Activated CD4-positive, alpha-beta T cell treated with anti-CD3 and anti-CD28 coated beads, Interleukin-10, Interleukin-2, amounts not matched to agents 100 ng/mL and 50 ng/mL, durations not matched to agents 16 hours and 8 hours (primary cell): ENCODE measurements around the gene ABCG4.
"Not testable (repeated sequence)": the region's sequence is repeated elsewhere in the genome, so short reads cannot be mapped to it uniquely, and the experiment has no call there.

Source experiments
- DNase-seq: peaks from one replicate; pipeline ENCODE4 v3.0.0-alpha.2; 2020

ABCG4 gene

DNA sequence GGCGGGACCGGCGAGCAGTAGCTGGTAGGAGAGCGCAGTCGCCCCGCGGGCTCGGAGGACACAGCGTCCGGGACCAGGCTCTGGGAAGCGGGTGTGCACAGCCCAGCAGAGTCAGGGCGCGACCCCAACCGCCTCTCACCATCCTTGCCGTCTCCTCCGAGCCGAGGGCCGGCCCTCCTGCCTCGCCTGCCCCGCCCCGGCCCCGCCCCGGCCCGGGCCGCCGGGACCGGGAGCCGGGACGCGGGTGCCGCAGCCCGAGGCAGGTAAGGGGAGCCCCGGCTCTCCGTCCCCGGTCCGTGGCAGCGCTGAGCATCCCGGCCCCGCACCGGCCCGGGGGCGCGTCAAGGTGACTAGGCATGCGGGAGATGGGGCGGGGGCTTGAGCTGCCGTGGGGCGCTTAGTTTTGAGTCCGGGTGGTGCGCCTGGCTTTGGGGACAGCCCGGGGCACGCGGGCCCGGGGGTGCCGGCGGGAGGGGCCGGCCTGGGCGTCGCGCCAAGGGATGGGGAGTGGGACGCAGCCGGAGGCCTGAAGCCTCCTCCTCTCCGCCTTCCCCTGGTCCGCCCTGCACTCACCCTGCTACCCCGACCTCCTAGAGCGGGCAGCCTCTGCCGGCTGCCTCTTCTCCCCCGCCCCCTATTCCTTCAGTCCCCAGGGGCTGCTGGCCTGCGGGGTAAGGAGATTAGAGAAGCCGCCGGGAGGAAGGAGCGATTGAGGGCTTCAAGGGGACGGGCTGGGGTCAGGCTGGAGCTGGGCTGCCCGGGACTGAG is at the start of gene ABCG4:
Gene ABCG4, plus strand, starts transcription at position 35 of the 768 bp plus-strand sequence. CDS start 914 bp downstream, outside the sequence.
- DNase-seq: no peak

DNA sequence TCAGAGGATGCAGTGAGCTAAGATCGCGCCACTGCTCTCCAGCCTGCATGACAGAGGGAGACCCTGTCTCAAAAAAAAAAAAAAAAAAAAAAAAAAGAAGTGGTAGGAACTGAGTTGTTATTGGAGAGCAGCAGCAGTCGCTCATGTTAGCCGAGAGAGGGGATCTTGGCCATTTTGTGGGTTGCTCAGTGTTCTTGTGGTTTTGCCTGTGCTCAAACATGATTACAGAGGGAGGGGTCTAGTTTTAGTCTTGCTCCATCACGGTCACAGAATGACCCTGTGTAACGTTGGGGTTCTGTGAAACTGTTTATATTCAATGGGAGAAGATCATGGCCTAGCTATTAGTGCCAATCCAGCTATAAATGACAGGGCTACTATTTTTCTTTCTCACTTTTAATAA is 49.1 kb upstream of the ABCG4 start:
- DNase-seq: no peak

DNA sequence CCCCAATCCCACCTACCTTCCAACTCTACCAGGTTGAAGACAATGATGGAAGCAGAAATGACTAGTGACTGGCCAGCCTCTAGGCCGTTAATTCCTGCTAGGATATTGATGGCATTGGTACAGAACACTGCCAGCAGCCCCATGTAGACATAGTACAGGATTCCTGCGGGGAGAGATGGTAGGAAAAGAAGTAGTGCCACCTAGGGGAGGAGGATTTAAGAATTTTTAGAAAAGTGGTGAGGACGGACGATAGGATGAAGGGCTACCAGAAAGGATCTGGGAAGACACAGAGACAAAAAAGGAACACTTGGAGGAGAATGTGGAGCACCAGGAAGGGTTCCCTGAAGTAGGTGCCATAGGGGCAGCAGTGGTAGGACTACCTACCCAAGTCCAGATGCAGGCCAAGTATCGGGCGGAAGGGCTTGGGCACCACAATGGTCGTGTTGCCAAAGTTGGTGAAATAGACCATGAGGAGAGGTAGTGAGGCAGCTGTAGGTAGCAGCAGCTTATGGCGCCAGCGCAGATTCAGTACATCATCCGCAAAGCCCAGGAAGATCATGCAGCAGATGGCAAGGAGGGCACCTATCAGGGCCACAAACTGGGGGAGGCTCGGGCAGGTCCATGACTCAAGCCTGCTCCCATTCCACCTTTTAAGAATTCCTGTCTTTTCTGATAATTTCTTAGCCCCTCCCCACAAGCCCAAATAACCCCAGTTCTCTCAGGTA is 48.4 kb upstream of the ABCG4 start:
- DNase-seq: peak; percentile 30

DNA sequence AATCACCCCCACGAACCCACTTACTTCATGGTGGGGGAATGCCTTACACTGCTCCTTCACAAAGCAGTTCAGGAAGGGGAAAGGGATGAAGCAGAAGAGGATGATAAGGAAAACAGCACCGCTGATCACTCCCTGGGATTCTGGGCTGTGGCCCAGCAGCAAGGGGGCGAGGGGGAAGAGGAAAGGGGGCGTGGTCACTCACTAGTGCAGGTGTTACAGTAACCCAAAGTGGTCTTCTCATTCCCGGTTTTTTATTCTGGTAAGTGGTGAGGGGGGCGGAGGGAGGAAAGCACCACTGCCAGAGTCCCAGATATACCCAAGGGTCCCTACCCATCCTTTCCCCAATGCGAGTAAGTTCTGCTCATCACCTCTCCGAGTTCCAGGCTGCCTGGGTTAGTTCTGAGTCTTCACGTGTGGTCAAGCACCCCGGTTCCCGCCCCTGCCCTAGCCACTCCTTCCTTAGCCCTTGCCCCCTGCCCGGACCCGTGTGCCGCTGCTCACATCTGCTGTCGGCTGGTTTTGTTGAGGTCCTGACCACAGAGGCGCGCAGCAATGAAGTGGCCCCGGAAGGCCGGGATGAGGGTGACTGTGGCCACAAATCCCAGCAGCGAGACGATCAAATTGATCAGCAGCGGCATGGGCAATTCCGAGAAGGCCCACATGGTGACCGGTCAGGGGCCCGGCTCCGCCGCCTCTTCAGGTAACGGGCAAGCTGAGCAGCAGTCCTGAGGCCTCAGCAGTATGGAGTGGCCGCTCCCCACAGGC is 47.7 kb upstream of the ABCG4 start:
- peak; percentile 65 for DNase-seq

DNA sequence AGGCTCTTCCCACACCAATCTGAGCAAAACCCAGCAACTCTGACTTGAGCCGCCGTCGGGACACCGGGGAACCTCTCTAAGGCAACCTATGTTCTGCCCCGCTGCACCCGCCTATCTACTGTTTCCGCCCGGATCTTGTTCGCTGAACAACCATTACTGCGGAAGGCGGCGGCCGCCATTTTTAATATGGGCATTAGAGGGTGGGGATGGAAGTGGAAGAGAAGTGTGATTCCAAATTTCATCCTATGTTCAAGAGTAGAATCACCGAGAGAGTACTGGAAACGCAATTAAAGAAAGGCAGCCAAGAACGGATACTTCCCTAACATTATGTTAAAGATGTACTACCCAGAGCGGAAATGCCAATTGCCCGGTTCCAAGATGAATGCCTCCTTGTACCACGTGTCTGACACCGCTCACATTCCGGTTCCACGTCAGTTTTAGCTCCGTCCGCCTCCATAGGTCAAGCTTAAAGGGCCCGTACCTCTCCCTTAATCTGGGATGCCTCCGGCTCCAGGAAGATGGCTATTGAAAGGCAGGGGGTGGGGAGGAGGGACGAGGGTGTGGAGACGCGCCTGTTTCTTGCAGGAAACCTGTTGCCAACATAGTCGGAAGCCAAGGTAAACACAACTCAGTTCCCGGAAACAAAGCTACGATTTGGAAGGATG is 47.0 kb upstream of the ABCG4 start, which contains the start of gene DPAGT1:
Gene DPAGT1, minus strand, starts transcription at position 95 of the 665 bp plus-strand sequence. CDS start 198 bp downstream, outside the sequence.
- peak; percentile 94 for DNase-seq

DNA sequence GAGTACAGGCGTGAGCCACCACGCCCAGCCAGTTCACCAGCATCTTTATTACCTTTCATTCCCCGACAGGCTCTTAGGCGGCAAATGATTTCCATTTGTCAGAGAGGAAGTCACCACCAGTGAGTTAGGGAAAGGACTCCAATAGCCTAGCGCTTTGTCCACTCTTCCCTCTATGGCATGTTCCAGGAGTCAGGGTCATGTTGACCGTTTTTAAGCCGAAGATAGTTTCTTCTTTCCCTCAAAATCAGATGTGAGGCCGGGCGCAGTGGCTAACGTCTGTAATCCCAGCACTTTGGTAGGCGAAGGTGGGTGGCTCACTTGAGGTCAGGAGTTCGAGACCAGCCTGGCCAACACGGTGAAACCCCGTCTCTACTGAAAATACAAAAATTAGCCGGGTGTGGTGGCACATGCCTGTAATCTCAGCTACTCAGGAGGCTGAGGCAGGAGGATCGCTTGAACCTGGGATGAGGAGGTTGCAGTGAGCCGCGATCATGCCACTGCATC is 45.6 kb upstream of the ABCG4 start:
- DNase-seq: not testable (repeated sequence)

DNA sequence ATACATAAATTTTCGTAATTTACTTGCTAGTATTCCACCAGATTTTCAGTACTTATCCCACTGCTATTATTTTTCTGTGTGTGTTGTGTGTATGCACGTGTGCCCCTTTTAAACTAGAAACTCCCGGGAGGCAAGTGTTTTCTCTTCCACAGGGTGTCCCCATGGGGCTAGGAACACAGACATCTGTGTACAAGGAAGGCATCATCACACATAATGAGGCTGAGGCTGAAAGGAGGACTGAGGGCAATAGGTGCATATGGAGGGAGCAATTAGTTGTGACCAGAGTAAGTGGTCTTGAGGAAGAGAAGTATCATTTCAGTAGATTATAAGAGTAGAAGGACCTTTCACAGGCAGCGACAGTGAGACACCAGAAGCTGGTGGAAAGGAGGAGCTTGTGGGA is 45.1 kb upstream of the ABCG4 start:
- DNase-seq: no peak

DNA sequence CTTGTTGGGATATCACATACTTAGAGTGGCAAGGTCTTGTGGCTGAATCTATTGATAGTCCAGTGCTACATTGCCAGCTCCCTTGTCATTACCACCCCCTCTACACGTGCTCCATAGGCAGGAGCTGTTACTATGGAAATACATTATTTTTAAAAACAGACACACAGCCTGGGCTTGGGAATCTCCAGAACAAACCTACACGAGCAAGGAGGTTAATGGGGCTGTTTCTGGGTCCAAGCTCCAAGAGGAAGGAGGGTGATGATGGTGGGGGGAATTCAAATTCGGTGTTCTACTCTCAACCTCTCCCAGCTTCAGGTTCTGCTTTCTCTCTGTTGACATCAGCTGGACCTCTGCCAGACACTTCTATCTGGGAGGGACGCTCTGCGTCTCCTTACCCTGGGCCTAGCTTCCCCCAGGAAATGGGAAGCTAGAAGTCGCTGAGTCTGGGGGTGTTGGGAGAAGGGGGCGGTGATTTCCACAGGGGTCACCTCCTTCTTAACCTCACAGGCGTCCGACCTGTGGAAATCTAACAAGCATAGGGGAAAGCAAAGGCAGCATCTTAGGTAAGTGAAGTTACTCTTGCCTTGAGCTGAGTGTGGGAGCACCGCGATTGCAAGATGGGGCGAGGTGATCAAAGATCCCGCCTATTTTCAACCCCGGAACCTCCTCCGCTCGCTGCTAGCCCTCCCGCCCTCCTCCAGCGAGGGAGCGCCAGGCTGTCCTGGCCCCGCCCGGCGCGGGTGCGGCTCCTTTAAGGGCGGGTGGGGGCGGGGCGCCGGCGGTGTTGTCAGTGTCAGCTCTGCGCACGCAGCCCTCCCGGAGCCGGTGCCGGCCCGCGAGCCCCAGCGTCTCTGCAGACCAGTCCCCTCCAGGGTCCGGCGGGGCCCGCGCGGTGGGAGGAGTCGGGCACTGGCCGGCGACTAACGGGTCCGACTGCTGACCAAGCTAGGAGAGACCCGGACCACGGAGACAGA is 42.0 kb upstream of the ABCG4 start, which contains the start of gene C2CD2L:
Gene C2CD2L, plus strand, starts transcription at position 781 of the 974 bp plus-strand sequence. CDS start 398 bp downstream, outside the sequence.
- peak; percentile 96 for DNase-seq

DNA sequence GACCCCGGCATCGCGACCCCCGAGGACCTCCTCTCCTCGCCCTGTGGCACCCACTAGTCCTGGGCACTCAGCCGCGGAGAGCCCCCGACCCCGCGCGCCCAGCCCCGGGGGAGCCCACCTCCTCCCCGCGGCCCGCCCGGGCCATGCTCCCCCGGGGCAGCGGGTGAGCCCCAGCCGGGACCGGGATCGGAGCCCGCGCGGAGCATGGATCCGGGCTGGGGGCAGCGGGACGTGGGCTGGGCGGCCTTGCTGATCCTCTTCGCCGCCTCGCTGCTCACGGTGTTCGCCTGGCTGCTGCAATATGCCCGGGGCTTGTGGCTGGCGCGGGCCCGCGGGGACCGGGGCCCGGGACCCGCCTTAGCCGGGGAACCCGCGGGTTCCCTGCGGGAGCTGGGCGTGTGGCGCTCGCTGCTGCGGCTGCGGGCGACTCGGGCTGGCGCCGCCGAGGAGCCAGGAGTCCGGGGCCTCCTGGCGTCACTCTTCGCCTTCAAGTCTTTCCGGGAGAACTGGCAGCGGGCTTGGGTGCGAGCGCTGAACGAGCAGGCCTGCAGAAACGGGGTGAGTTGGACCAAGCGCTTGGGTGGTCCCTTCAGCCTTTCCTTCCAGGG is 41.2 kb upstream of the ABCG4 start:
- no peak for DNase-seq

DNA sequence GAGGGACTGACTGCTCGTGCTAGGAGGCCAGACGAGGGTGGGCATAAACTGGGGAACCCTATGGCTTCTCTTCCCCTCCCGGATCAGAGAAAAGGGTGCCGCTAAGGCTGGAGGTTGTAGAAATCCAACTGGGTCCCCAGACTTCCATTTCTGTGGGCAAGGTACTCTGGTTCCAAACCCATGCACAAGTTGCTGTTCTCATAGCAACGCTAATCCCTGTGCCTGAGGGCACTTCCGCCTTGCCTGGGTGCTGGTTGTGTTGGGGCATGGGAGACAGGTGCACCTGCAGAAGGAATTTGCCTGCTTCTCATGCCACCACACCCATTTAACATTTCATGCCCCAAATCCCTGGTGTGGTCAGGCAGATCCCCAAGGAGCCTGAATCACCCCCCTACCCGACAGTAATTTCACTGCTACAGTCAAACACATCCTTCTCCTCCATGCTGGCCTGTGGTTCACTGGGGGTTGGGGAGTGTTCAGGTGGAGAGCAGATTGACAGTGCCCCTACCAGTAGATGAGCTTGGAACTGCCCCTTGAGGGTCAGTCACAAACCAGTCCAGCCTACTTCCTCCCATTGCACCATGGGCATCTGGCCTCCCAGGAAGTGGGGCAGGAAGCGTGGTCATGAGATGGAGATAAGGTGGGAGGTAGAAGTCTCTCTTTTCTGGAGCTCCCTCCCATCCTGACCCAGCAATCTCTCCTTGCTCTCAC is 40.6 kb upstream of the ABCG4 start:
- peak; percentile 65 for DNase-seq

DNA sequence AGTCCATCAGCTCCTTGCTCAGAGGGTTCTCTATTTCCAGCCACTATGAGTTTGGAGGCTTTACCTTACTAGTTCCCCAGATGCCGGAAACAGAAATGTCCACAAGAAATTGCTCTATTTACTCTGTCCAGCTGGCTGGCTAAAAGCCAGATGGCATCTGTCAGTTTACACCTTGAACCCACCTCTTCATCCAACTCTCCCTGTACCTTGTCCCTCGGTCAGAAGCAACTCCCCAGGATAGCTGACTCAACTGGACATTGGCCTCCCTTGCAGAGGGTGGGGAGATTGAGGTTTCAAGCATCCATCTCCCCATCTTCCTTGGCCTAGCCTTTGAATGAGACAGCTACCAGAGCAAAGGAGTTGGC is 40.0 kb upstream of the ABCG4 start:
- DNase-seq: no peak

DNA sequence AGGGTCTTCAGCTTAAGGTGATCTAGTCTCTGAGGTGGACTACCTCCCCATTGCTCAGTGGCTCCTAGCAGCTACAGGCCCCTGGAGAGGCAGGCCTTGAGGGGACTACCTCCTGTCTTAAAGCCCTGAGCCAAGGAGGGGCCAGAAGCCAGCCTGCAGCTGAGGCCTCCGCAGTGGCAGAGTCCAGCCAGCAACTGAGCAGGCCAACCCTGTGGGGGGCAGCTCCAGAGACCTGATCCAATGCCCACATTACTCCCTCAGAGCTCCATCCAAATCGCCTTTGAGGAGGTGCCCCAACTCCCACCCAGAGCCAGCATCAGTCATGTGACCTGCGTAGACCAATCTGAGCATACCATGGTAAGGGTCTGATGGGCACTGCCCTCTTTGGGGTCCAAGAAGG is 39.0 kb upstream of the ABCG4 start:
- no peak for DNase-seq

DNA sequence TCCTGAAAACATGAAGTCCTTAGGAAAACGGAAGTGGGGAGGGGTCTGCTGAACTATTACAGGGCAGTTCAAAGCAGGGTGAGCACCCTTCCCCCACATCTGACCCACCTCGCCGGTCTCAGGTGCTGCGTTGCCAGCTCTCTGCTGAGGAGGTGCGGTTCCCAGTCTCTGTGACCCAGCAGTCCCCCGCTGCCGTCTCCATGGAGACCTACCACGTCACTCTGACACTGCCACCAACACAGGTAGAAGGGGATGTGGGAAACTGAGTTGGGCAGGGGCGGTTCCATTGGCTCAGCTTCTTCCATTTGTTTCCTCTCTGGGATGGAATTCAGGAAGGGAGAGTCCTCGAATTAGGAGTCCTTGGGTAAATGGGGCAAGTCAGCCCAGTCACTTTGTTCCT is 38.4 kb upstream of the ABCG4 start:
- no peak for DNase-seq

DNA sequence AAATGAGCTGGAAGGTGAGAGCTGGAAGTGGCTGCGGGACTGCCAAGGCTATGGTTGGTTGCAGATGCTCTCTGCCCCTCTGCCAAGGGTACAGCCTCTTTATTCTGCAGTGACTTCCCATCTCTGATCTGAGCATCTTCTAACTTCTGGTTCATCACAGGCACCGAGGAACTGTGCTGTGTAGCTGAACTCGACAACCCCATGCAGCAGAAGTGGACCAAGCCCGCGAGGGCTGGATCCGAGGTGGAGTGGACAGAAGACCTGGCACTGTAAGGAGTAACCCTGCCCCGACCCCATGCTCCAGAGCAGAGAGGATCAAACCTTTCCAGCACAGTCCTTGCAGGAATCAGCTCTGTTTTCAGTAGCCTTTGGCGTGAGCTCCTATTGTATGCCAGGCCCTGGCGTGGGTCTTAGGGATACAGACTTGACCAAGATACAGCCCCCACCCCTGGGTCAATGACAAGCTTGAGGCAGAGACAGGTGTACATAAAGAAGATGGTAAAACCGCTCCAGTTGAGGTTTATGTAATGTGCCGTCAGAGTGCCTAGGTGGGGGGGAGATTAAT is 37.4 kb upstream of the ABCG4 start:
- no peak for DNase-seq

DNA sequence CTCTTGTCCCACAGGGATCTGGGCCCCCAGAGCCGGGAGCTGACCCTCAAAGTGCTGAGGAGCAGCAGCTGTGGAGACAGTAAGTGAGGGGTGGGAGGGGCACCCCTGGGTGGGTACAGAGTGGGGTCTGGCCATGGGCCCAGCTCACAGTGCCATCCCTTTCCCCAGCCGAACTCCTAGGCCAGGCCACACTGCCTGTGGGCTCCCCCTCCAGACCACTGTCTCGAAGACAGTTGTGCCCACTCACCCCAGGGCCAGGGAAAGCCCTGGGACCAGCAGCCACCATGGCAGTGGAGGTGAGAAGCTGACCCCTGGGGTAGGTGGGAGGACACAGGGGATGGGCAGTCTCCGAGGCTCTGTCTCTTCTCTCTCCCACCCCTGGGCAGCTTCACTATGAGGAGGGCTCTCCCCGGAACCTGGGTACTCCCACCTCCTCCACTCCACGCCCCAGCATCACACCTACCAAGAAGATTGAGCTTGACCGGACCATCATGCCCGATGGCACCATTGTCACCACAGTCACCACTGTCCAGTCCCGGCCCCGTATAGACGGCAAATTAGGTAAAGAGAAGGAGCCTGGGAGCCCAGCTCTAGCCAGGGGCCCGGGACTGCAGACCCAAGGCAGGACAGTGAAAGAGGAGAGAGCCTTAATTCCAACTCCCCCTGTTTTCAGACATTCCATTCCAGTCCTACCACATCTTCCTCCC is 36.4 kb upstream of the ABCG4 start:
- DNase-seq: no peak

DNA sequence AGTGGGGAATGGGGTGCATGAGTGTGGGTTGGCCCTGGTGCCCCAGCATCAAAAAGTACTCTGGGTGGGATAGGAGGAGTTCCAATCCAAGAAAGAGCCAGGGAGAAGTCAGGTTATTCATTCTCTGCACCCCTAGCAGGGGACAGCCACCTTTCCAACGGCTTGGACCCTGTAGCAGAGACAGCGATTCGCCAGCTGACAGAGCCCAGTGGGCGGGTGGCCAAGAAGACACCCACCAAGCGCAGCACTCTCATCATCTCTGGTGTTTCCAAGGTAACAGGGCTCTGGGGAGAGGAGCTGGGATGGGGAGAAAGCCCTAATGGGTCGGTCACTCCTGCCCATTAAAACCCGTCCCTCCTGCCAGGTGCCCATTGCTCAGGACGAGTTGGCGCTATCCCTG is 35.1 kb upstream of the ABCG4 start:
- DNase-seq: no peak

DNA sequence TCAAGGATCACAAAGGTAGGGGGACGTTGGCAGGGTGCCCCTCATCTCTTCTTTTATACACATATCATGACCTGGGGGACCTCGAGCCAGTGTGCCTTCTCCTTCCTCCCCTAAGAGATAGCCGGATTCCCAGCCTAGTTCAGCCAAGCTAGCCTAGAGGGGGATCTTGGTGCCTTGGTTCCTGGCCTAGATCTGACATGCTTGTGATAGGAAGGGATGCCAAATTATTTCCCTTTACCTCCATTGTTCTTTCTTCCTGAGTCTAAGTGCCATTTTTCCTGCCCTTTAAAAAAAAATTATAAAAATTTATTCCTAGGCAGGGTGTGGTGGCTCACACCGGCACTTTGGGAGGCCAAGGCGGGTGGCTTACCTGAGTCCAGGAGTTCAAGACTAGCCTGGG is 34.5 kb upstream of the ABCG4 start:
- no peak for DNase-seq

DNA sequence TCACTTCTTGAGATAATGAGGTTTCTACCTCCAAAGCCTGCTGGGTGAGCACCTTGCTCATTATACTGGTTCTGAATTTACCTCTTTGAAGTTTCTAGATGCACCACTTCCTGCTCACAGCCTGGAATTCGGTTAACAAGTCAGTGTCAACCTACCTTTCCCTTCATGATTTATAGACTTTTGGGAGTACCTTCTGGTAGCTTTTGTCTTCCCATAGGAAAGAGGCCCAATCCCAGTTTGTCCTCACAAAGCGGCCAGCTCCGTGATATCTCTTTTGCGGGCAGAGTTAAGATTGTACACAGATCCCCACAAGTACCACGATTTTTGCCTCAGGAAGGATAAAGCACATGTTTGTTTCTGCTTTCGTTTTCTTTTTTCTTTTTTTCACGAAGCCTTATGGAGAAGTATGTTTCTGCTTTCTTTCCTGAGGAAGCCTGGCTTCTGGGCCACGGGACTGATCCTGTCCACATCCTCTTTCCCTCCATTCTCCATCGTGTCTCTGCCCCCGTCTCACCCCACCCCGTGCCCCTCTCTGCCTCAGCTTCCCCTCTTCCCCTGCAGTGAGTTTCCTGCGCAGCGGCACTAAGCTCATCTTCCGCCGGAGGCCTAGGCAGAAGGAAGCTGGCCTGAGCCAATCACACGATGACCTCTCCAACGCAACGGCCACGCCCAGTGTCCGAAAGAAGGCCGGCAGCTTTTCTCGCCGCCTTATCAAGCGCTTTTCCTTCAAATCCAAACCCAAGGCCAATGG is 33.2 kb upstream of the ABCG4 start:
- peak; percentile 41 for DNase-seq

DNA sequence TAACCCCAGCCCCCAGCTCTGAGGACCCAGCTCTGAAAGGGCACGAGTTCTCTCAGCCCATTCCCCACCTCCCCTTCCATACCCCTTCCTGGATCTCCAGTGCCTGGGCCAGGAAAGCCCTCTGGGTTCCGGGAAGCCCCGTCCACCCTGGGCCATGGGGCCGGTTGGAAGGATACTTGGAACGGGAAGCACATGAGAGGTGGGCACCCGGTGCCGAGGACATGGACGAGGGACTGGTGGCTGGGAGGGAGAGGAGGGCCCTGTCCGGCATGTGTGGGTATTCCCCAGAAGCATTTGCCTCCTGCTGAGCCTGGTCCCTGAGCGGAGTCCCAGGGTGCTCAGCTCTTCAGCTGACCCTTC is 32.6 kb upstream of the ABCG4 start:
- no peak for DNase-seq
